Stimulated activated CD4-positive, alpha-beta T cell treated with anti-CD3 and anti-CD28 coated beads, Interleukin-2, amount 100 ng/mL, for 4 hours (primary cell): ENCODE data around the gene ZNF414.
"Not testable (repeated sequence)": the region's sequence is repeated elsewhere in the genome, so short reads cannot be mapped to it uniquely, and the experiment has no call there.

ENCODE experiments used
- DNase-seq: peaks from one replicate; pipeline ENCODE4 v3.0.0-alpha.2; 2020; ENCODE audit warnings: low read depth

The ZNF414 gene

GRCh38 chr19:8517551-8518442 lies 3.8 kb upstream of the ZNF414 start:
- DNase-seq, result no peak

- DNase-seq, result peak; percentile 27
Measured at GRCh38 chr19:8515317-8515716, 1.4 kb upstream of the ZNF414 start.

- DNase-seq, result not testable (repeated sequence)
Measured at GRCh38 chr19:8514505-8515009, 590 bp upstream of the ZNF414 start.

GRCh38 chr19:8513036-8513686 lies 806 bp downstream of the ZNF414 start:
- no peak for DNase-seq

GRCh38 chr19:8512115-8512967 lies 1.6 kb downstream of the ZNF414 start:
- no peak for DNase-seq

- DNase-seq, result no peak
Measured at GRCh38 chr19:8511573-8512101, 2.3 kb downstream of the ZNF414 start.

GRCh38 chr19:8510589-8511115 lies 3.3 kb downstream of the ZNF414 start:
- DNase-seq, result no peak

- no peak for DNase-seq
Measured at GRCh38 chr19:8506402-8506957, 7.5 kb downstream of the ZNF414 start.

GRCh38 chr19:8505680-8506401 lies 8.1 kb downstream of the ZNF414 start:
- DNase-seq, result peak; percentile 59

- DNase-seq, result no peak
Measured at GRCh38 chr19:8504919-8505318, 9.0 kb downstream of the ZNF414 start.

- no peak for DNase-seq
Measured at GRCh38 chr19:8504171-8504570, 9.8 kb downstream of the ZNF414 start.

GRCh38 chr19:8503510-8503909 lies 10.5 kb downstream of the ZNF414 start:
- DNase-seq, result no peak

GRCh38 chr19:8501981-8502380 lies 12.0 kb downstream of the ZNF414 start:
- no peak for DNase-seq

GRCh38 chr19:8501516-8501915 lies 12.5 kb downstream of the ZNF414 start:
- DNase-seq, result no peak

- no peak for DNase-seq
Measured at GRCh38 chr19:8500158-8500557, 13.8 kb downstream of the ZNF414 start.

- no peak for DNase-seq
Measured at GRCh38 chr19:8499048-8499833, 14.7 kb downstream of the ZNF414 start.

GRCh38 chr19:8498295-8498694 lies 15.7 kb downstream of the ZNF414 start:
- no peak for DNase-seq

GRCh38 chr19:8494158-8494557 lies 19.8 kb downstream of the ZNF414 start:
- no peak for DNase-seq

GRCh38 chr19:8491574-8491973 lies 22.4 kb downstream of the ZNF414 start:
- no peak for DNase-seq

GRCh38 chr19:8490873-8491272 lies 23.1 kb downstream of the ZNF414 start:
- no peak for DNase-seq
